H1 (cell line): ENCODE data around the gene HIVEP3. TPM values are rescaled to one million over a fixed set of nuclear protein-coding genes. Genes with fewer than 3 reads are reported as not detected.

ENCODE experiments used
- CTCF ChIA-PET: fragments of 300-600 bp; sonication (Branson Sonifier 250); formaldehyde crosslinking; loops from one replicate; lab custom pipeline; 2021; ENCODE audit not compliant: partially characterized antibody; lab: Charles Lee
- POLR2A ChIA-PET: fragments of 300-600 bp; sonication (Branson Sonifier 250); formaldehyde crosslinking; loops from one replicate; lab custom pipeline; 2021; ENCODE audit warnings: inconsistent platforms; ENCODE audit not compliant: partially characterized antibody; lab: Charles Lee
- DNase-seq, 2 experiments: peaks; one replicate each; pipeline versions ENCODE4 v3.0.0 to v3.0.0-alpha.2; 2010 to 2022; ENCODE audit warnings: low spot score in 2 of 2, low read depth in 1 of 2, mixed read lengths in 1 of 2
- FAIRE-seq: peaks from 2 replicates; lab custom pipeline; 2011; peaks lifted over from hg19 to GRCh38; lab: Jason Lieb, UNC
- H2AFZ ChIP-seq: 2 replicates; pipeline ENCODE4 v1.8.1; 2012; ENCODE audit warnings: low read length, inconsistent platforms
- H2AK5ac ChIP-seq: 2 replicates; pipeline ENCODE4 v1.6.1; 2013; ENCODE audit warnings: low read depth, low read length
- H2BK120ac ChIP-seq: replicated peaks from 2 replicates; pipeline ENCODE3; 2013; ENCODE audit warnings: low read depth, low read length, inconsistent platforms
- H2BK12ac ChIP-seq: 2 replicates; pipeline ENCODE4 v1.6.1; 2013; ENCODE audit warnings: low read depth, low read length
- H2BK15ac ChIP-seq: 2 replicates; pipeline ENCODE4 v1.6.1; 2013; ENCODE audit warnings: low read length
- H2BK20ac ChIP-seq: 2 replicates; pipeline ENCODE4 v1.6.1; 2013; ENCODE audit warnings: low read length
- H2BK5ac ChIP-seq: 2 replicates; pipeline ENCODE4 v1.6.1; 2013; ENCODE audit warnings: low read depth, low read length
- H3K14ac ChIP-seq: 2 replicates; pipeline ENCODE4 v1.6.1; 2013; ENCODE audit warnings: inconsistent platforms; ENCODE audit not compliant: insufficient read length
- H3K18ac ChIP-seq: 2 replicates; pipeline ENCODE4 v1.6.1; 2013; ENCODE audit warnings: low read length; ENCODE audit errors: extremely low read depth
- H3K23ac ChIP-seq: 2 replicates; pipeline ENCODE4 v1.6.1; 2013; ENCODE audit warnings: inconsistent platforms; ENCODE audit not compliant: insufficient read length
- H3K23me2 ChIP-seq: 2 replicates; pipeline ENCODE4 v1.6.1; 2013; ENCODE audit warnings: low read depth, low read length
- H3K27ac ChIP-seq: 2 replicates; pipeline ENCODE4 v1.6.1; 2011; ENCODE audit warnings: low read depth, low read length, inconsistent platforms
- H3K27me3 ChIP-seq, 4 experiments: replicated peaks in 1 of 4; 1 replicate in 1 of 4; 2 replicates in 3 of 4; pipeline versions ENCODE4 v1.6.1 to v1.8.1; 2011 to 2013; ENCODE audit warnings: low read length in 3 of 4, mild to moderate bottlenecking in 3 of 4, inconsistent platforms in 2 of 4, mixed read lengths in 2 of 4, moderate library complexity in 1 of 4; ENCODE audit not compliant: control insufficient read depth in 3 of 4, insufficient read depth in 3 of 4; ENCODE audit errors: extremely low read depth in 1 of 4
- H3K36me3 ChIP-seq, 4 experiments: 2 replicates each; pipeline versions ENCODE4 v1.6.1 to v1.8.1; 2011 to 2013; ENCODE audit warnings: mild to moderate bottlenecking in 4 of 4, low read length in 3 of 4, moderate library complexity in 2 of 4, control low read depth in 1 of 4, inconsistent platforms in 1 of 4; ENCODE audit not compliant: insufficient read depth in 4 of 4, control insufficient read depth in 2 of 4
- H3K4ac ChIP-seq: replicated peaks from 2 replicates; pipeline ENCODE3; 2013; ENCODE audit warnings: low read length, low read depth, mixed read lengths, inconsistent platforms; ENCODE audit not compliant: insufficient read length
- H3K4me1 ChIP-seq, 4 experiments: replicated peaks in 1 of 4; 1 replicate in 1 of 4; 2 replicates in 3 of 4; pipeline versions ENCODE4 v1.6.1 to v1.8.1; 2011 to 2013; ENCODE audit warnings: low read length in 3 of 4, inconsistent platforms in 2 of 4, mixed read lengths in 1 of 4; ENCODE audit not compliant: insufficient read depth in 4 of 4, control insufficient read depth in 3 of 4
- H3K4me2 ChIP-seq, 2 experiments: 2 replicates each; pipeline versions ENCODE4 v1.6.1 to v1.8.1; 2011 to 2013; ENCODE audit warnings: low read depth in 2 of 2, low read length in 2 of 2, control low read depth in 1 of 2, inconsistent platforms in 1 of 2, mild to moderate bottlenecking in 1 of 2; ENCODE audit not compliant: insufficient read depth in 1 of 2
- H3K4me3 ChIP-seq, 4 experiments: fragments of 200-600, 300-600 bp in 1 of 4; sonication (generic), shearing (Covaris generic), sonication (Bioruptor Twin) in 1 of 4; 2 replicates each; pipeline versions ENCODE4 v1.5.1 to v1.8.1; 2011 to 2016; ENCODE audit warnings: low read length in 4 of 4, low read depth in 3 of 4, control low read depth in 2 of 4, inconsistent platforms in 2 of 4, mild to moderate bottlenecking in 2 of 4, mixed read lengths in 1 of 4, moderate library complexity in 1 of 4; ENCODE audit not compliant: insufficient read depth in 2 of 4; ENCODE audit errors: extremely low read depth in 1 of 4
- H3K56ac ChIP-seq: replicated peaks from 2 replicates; pipeline ENCODE3; 2013; ENCODE audit warnings: low read depth, mild to moderate bottlenecking, mixed read lengths, low read length, inconsistent platforms; ENCODE audit not compliant: insufficient read length
- H3K79me1 ChIP-seq: 2 replicates; pipeline ENCODE4 v1.6.1; 2013; ENCODE audit warnings: low read depth, low read length, control low read depth
- H3K79me2 ChIP-seq, 2 experiments: 2 replicates each; pipeline versions ENCODE4 v1.6.1 to v1.8.1; 2012 to 2013; ENCODE audit warnings: low read length in 2 of 2, mild to moderate bottlenecking in 2 of 2, inconsistent platforms in 1 of 2; ENCODE audit not compliant: insufficient read depth in 2 of 2, control insufficient read depth in 1 of 2
- H3K9ac ChIP-seq, 4 experiments: replicated peaks in 1 of 4; 1 replicate in 1 of 4; 2 replicates in 3 of 4; pipeline versions ENCODE4 v1.6.1 to v1.8.1; 2011 to 2013; ENCODE audit warnings: low read depth in 3 of 4, low read length in 3 of 4, control low read depth in 2 of 4, mild to moderate bottlenecking in 2 of 4, moderate library complexity in 2 of 4, inconsistent platforms in 1 of 4; ENCODE audit errors: extremely low read depth in 1 of 4
- H3K9me3 ChIP-seq, 2 experiments: 2 replicates each; pipeline versions ENCODE4 v1.6.1 to v1.8.1; 2012 to 2013; ENCODE audit warnings: mild to moderate bottlenecking in 2 of 2, moderate library complexity in 2 of 2, control low read depth in 1 of 2, inconsistent platforms in 1 of 2, low read depth in 1 of 2, low read length in 1 of 2, mixed read lengths in 1 of 2; ENCODE audit not compliant: insufficient read depth in 2 of 2
- H4K20me1 ChIP-seq, 2 experiments: replicated peaks in 1 of 2; 2 replicates each; pipeline versions ENCODE3 to v1.8.1; 2011 to 2013; ENCODE audit warnings: inconsistent platforms in 2 of 2, low read length in 2 of 2, mild to moderate bottlenecking in 1 of 2; ENCODE audit not compliant: insufficient read depth in 2 of 2, control insufficient read depth in 1 of 2
- H4K5ac ChIP-seq: 2 replicates; pipeline ENCODE4 v1.6.1; 2013; ENCODE audit warnings: low read length, low read depth, mixed read lengths, inconsistent platforms; ENCODE audit not compliant: insufficient read length
- H4K8ac ChIP-seq: 2 replicates; pipeline ENCODE4 v1.8.0; 2013; ENCODE audit warnings: mild to moderate bottlenecking, moderate library complexity, low read length, inconsistent platforms; ENCODE audit not compliant: insufficient read depth; ENCODE audit errors: extremely low read depth
- H4K91ac ChIP-seq: replicated peaks from 2 replicates; pipeline ENCODE3; 2013; ENCODE audit warnings: low read length, mixed read lengths, inconsistent platforms; ENCODE audit not compliant: insufficient read length
- ASH2L ChIP-seq: fragments of 200-600, 300-600 bp; sonication (generic); IDR thresholded peaks from one replicate; pipeline ENCODE4 v1.7.1; 2017; ENCODE audit warnings: low read length
- CHD2 ChIP-seq: IDR thresholded peaks from 2 replicates; pipeline ENCODE4 v1.6.1; 2012; ENCODE audit warnings: low read length, improper control_type of control experiment
- CREB1 ChIP-seq: IDR thresholded peaks from 2 replicates; pipeline ENCODE4 v1.6.1; 2012; ENCODE audit warnings: inconsistent platforms
- GTF2F1 ChIP-seq: IDR thresholded peaks from 2 replicates; pipeline ENCODE4 v1.6.1; 2012; ENCODE audit warnings: low read depth, low read length, improper control_type of control experiment, borderline replicate concordance
- JUND ChIP-seq: IDR thresholded peaks from 2 replicates; pipeline ENCODE4 v1.6.1; 2011; ENCODE audit warnings: mild to moderate bottlenecking, improper control_type of control experiment, low read length
- MAX ChIP-seq: IDR thresholded peaks from 2 replicates; pipeline ENCODE4 v1.6.1; 2012; ENCODE audit warnings: inconsistent platforms
- NRF1 ChIP-seq: IDR thresholded peaks from 2 replicates; pipeline ENCODE4 v1.6.1; 2011; ENCODE audit warnings: mild to moderate bottlenecking, low read depth, low read length, improper control_type of control experiment
- POLR2A ChIP-seq, 2 experiments: IDR thresholded peaks; 1 replicate in 1 of 2; 2 replicates in 1 of 2; pipeline ENCODE4 v1.6.1; 2011; ENCODE audit warnings: low read depth in 2 of 2, low read length in 2 of 2, mild to moderate bottlenecking in 2 of 2; ENCODE audit errors: control extremely low read depth in 1 of 2
- RAD21 ChIP-seq, 2 experiments: IDR thresholded peaks in 1 of 2; conservative IDR thresholded peaks in 1 of 2; 2 replicates each; pipeline ENCODE4 v1.6.1; 2011; ENCODE audit warnings: low read depth in 2 of 2, low read length in 2 of 2, improper control_type of control experiment in 1 of 2, inconsistent platforms in 1 of 2, mild to moderate bottlenecking in 1 of 2, moderate library complexity in 1 of 2
- RBBP5 ChIP-seq: IDR thresholded peaks from 2 replicates; pipeline ENCODE4 v1.7.1; 2012; ENCODE audit warnings: low read depth, mild to moderate bottlenecking, inconsistent platforms, low read length, moderate library complexity, borderline replicate concordance
- SIN3A ChIP-seq, 2 experiments: IDR thresholded peaks in 1 of 2; conservative IDR thresholded peaks in 1 of 2; 2 replicates each; pipeline ENCODE4 v1.6.1; 2011 to 2012; ENCODE audit warnings: low read length in 2 of 2, improper control_type of control experiment in 1 of 2, low read depth in 1 of 2, mild to moderate bottlenecking in 1 of 2
- SIX5 ChIP-seq: IDR thresholded peaks from 2 replicates; pipeline ENCODE4 v1.6.1; 2011; ENCODE audit warnings: mild to moderate bottlenecking, low read depth, low read length
- SP1 ChIP-seq: IDR thresholded peaks from 2 replicates; pipeline ENCODE4 v1.6.1; 2011; ENCODE audit warnings: low read depth, low read length
- TBP ChIP-seq: IDR thresholded peaks from 2 replicates; pipeline ENCODE4 v1.6.1; 2011; ENCODE audit warnings: low read depth, low read length, improper control_type of control experiment
- WGBS, 2 experiments: shearing (Covaris generic) in 1 of 2; methylation state at CpG; one replicate each; pipeline versions ENCODE4 v1.1.6 to v1.1.7; 2013 to 2015; ENCODE audit warnings: low lambda C conversion rate in 2 of 2, mixed read lengths in 2 of 2, inconsistent platforms in 1 of 2, low coverage in 1 of 2, missing lambda C conversion rate in 1 of 2; ENCODE audit not compliant: insufficient replicate concordance in 2 of 2, insufficient coverage in 1 of 2, insufficient read length in 1 of 2; ENCODE audit errors: extremely low coverage in 1 of 2, missing lambda C conversion rate in 1 of 2; 5-methylcytosine and 5-hydroxymethylcytosine counted together
- polyA plus RNA-seq, 7 experiments: library from polyadenylated mRNA; depleted of rRNA in 3 of 7; stranded (reverse) in 5 of 7; unstranded in 2 of 7; fragments of >200 nt in 5 of 7; fragments of 200-250 nt in 2 of 7; gene quantifications; 1 replicate in 5 of 7; 2 replicates in 1 of 7; 4 replicates in 1 of 7; pipeline versions ENCODE4 v1.2.1 to v1.2.3, GENCODE V29; 2011 to 2013; ENCODE audit warnings: missing spikeins in 2 of 7, mixed read lengths in 2 of 7
- total RNA-seq: library from RNA; stranded (reverse); fragmentation: NEBNext Ultra II Directional; extraction: Animal tissue kit (Norgen Biotek cat#: 25700); gene quantifications from 2 replicates; pipeline ENCODE4 v1.2.1, GENCODE V29; 2021
- TF ChIP-seq, protein P1 (sequence below): IDR thresholded peaks from 2 replicates; pipeline ENCODE4 v1.6.1; 2011; ENCODE audit warnings: low read length, improper control_type of control experiment

HIVEP3 gene
- total and polyA plus RNA-seq, 2 of the 8 experiments (the other 6 are each of a cell fraction or from before 2014, with no cell fraction given), result 0.24 to 0.69 TPM

DNA sequence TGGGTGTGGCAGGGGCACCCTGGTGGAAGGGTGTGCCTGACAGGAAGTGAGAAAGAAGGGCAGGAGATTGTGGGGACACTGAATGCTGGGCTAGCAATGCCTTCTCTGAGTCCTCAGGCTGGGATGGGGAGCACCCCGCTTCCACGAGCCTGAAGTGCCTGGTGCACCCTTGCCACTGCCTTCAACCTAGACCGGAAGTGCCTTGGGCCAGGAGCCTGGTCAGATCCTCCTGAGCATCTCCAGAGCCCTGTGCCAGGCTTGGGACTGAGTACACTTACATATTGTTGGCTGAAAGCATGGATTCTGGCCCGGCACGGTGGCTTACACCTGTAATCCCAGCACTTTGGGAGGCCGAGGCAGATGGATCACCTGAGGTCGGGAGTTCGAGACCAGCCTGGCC, 228.4 kb downstream of the HIVEP3 start:
- CTCF ChIA-PET, result interaction anchor here (2.1 kb wide), 1 partner anchor 9 kb away, joined by 5 read pairs; no protein-coding TSS in a partner anchor
- H3K79me2 ChIP-seq, result no peaks in the 10 kb centered on the region
- no peak overlapping the region for H2BK120ac ChIP-seq
- no peak overlapping the region for H3K4me2 ChIP-seq
- H2BK12ac ChIP-seq, result no peak overlapping the region
- H4K5ac ChIP-seq, result no peak overlapping the region
- H4K20me1 ChIP-seq, result no peaks in the 10 kb centered on the region
- H3K27ac ChIP-seq, result no peak overlapping the region
- no peak overlapping the region for H3K56ac ChIP-seq
- no peak overlapping the region for H2AFZ ChIP-seq
- WGBS, 2 experiments, result 95% methylated on average over 8 of the region's 8 CpGs; no CpG with 5 or more reads in 1 of the 2 experiments
- no peak overlapping the region for H2BK5ac ChIP-seq
- H3K14ac ChIP-seq, result no peak overlapping the region
- no peaks in the 10 kb centered on the region for H3K4me1 ChIP-seq
- H2BK15ac ChIP-seq, result no peak overlapping the region
- no peaks in the 10 kb centered on the region for H3K23me2 ChIP-seq
- H3K23ac ChIP-seq, result no peak overlapping the region
- no peak overlapping the region for H3K4ac ChIP-seq
- no peaks in the 10 kb centered on the region for H3K36me3 ChIP-seq
- no peaks in the 10 kb centered on the region for H3K27me3 ChIP-seq
- H3K9ac ChIP-seq, result no peak overlapping the region
- H2AK5ac ChIP-seq, result no peak overlapping the region
- no peaks in the 10 kb centered on the region for H3K79me1 ChIP-seq
- H3K9me3 ChIP-seq, result no peaks in the 10 kb centered on the region
- H4K8ac ChIP-seq, result no peak overlapping the region
- DNase-seq, result no peak
- no peak overlapping the region for H4K91ac ChIP-seq
- no peak overlapping the region for H3K4me3 ChIP-seq
- POLR2A ChIA-PET, result no interaction called here
- H3K18ac ChIP-seq, result no peak overlapping the region
- H2BK20ac ChIP-seq, result no peak overlapping the region
- FAIRE-seq, result no peak
- TF ChIP-seq JUND (no peak), ASH2L (no peak), RBBP5 (no peak), TBP (no peak), SP1 (no peak), RAD21 (IDR thresholded peaks at IDR 0.05 in 1 of 2, conservative IDR thresholded peaks at IDR 0.05 in 1 of 2; ENCODE audit: low read depth in 2 of 2, low read length in 2 of 2) (no peak), CREB1 (no peak), SIX5 (no peak), GTF2F1 (no peak), CHD2 (no peak), POLR2A (IDR thresholded peaks at IDR 0.05; ENCODE audit: control extremely low read depth in 1 of 2, low read depth in 2 of 2, low read length in 2 of 2) (no peak), NRF1 (no peak), SIN3A (conservative IDR thresholded peaks at IDR 0.05 in 1 of 2, IDR thresholded peaks at IDR 0.05 in 1 of 2; ENCODE audit: low read depth in 1 of 2, low read length in 2 of 2) (no peak), MAX (no peak)
- TF ChIP-seq, protein P1, sequence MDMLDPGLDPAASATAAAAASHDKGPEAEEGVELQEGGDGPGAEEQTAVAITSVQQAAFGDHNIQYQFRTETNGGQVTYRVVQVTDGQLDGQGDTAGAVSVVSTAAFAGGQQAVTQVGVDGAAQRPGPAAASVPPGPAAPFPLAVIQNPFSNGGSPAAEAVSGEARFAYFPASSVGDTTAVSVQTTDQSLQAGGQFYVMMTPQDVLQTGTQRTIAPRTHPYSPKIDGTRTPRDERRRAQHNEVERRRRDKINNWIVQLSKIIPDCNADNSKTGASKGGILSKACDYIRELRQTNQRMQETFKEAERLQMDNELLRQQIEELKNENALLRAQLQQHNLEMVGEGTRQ, result no peak
